CMK (cell line): ENCODE measurements around the gene PLCH1.

Source experiments
- DNase-seq: peaks from one replicate; pipeline ENCODE4 v3.0.0-alpha.2; 2010; ENCODE audit warnings: low read depth

PLCH1 gene

GRCh38 chr3:155377071-155377470 is 367.8 kb downstream of the PLCH1 start:
- DNase-seq: no peak

DNA sequence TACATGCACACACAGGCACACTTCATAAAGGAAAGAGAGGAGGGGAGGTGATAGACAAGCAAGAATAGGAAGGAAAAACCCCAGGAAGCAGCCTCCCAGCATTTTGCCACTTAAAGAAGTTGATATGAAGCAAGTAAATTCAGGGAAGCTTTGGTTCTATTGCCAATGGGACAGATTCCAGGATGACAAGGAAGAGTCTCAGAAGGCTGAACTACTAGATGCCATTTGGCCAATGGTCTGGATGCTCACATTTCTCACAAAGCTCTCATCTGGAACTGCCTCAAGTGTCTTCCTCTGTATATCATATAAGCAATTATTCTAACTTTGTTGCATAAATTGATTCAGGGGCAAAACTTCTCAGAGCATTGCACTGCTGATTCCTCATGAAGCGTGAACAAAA is 372.6 kb downstream of the PLCH1 start:
- no peak for DNase-seq

GRCh38 chr3:155370764-155371503 is 373.9 kb downstream of the PLCH1 start:
- no peak for DNase-seq

GRCh38 chr3:155370198-155370597 is 374.7 kb downstream of the PLCH1 start:
- no peak for DNase-seq

- DNase-seq: no peak
These were observed 375.1 kb downstream of the PLCH1 start for GRCh38 chr3:155369735-155370134.

- no peak for DNase-seq
These were observed 375.6 kb downstream of the PLCH1 start for GRCh38 chr3:155369244-155369643.

GRCh38 chr3:155368786-155369185 is 376.1 kb downstream of the PLCH1 start:
- no peak for DNase-seq

DNA sequence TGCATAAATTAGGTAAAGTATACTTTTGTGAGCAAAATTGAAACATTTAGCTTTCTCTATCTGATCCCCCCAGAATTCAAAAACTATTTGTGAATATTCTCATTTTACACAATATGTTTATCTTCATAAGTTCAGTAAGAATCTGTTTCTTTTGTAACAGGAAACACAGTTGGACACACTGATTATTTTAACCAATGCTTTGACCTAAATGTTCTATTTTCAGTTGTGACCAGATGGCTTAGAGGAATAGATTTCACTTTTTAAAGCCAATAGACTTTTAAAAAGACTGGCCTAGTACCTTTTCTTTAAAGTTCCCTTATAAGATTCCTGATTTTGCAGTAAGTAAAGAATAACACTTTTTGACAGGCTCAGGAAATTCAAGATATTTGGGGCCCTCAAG is 377.4 kb downstream of the PLCH1 start:
- no peak for DNase-seq

DNA sequence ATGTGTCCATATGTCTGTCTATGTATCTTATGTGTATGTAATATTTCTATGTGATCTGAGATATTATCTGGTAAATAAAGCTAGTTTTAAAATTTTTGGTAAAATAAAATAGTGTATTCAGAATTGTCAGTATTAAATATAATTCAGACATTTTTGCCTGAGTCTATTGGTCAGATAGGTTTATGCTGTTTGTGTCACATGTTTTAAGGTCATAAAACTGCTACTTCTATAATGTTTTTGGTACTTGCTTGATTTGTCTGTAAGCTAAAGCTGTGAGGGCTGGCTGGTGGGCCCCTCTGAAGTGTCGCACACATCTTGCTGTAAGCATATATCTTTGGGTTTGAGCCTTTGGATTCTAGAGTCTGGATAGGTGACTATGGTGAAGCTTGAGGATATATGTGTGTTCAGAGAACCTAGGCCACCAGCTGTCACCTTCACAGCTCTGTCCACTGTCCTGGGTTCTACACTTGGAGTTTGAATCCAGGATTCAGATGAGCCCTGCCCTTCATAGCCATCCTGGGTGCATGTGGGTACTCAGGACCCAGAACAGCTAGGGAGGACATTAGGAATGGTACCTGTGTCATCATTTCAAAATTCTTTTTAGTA is 379.6 kb downstream of the PLCH1 start:
- no peak for DNase-seq

DNA sequence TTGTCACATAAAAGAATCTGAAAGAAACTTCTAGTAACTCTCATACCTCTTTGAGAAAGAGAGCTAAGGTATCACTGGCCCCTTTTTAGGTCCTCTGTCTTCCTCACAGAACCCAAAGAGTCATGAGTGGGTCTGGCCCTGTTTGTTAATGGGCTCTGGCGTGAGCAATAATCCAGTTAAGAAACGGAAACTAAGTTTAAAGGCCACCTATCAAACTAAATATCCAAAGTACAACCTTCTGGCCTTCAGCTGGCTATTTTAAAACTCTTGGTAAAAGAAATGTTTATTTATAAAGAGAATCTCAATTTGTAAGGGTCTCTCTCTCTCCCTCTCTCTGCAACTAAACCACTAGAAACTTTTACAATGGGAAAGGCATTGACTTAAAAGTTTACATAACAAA is 380.4 kb downstream of the PLCH1 start:
- DNase-seq: no peak

DNA sequence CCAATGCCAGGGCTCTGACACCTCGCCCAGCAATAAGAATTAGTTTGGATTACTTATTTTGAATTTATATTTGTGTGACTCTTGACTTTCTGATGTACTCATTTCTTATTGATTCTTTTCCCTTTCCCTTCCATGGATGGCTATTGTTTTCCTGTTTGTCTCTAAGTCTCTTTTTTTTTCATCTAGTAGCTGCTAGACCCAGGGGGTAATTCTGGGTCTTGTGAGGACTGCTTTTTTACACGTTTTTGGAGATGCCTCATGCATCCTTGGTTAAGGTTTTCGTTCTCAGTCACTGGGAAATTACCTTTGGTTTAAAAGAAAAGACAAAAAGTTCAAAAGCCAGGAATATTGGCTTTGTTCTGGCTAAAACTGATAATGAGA is 381.2 kb downstream of the PLCH1 start:
- no peak for DNase-seq

DNA sequence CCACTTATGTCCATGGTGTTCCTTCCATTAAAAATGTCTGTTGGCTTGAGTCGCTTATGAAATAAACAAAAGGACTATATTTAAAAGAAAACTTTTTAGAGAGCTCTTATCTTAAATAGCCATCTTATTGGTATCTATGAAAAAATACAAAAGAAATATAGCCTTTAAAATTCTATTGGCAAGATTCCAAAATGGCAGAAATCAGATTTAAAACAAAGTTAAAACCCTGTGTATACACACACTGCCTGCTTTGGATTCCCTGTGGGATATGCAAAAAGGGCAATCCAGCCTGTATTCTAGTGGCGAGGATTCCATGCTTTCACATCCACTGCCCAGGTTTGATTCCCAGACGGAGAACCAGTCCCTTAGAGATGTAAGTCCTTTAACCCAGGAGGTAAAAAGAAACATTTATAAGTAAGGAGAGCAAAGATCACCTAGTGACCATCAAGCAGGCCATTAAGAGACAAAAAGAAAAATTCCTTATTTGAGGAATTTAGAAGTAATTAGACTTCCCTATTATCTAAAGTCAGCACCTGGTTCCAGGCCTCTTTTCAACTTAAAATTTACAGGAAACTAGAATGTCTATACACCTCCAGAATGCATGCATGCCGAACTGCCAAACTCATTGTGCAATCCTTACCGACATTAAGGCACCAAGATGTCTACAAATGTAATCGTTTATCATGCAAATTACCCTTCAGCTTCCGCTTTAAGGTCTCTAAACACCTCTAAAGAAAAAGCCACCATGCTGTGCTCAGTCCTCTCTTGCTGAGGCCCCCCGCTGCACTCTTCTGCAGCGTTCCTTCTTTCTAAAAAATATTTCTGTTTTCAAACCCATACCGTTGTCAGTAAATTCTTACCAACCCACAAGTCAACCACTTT is 381.8 kb downstream of the PLCH1 start:
- no peak for DNase-seq

DNA sequence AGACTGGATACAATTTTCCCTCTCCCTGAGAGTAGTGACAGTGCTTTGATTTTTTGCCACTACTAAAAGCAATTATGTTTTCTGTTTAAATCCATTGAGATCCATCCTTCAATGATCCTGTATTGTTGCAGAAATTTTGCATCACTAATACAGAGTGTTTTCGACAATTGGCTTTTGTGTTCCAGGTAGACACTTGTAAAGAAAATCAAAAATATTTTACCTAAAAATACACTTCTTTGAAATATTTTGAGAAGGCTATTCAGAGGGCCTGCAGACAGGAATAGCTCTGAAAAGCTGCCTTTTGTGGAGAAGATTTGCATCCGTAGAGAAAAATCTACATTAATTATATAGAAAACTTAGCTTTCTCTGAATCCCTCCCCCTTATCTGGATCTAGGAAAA is 384.6 kb downstream of the PLCH1 start:
- DNase-seq: no peak

DNA sequence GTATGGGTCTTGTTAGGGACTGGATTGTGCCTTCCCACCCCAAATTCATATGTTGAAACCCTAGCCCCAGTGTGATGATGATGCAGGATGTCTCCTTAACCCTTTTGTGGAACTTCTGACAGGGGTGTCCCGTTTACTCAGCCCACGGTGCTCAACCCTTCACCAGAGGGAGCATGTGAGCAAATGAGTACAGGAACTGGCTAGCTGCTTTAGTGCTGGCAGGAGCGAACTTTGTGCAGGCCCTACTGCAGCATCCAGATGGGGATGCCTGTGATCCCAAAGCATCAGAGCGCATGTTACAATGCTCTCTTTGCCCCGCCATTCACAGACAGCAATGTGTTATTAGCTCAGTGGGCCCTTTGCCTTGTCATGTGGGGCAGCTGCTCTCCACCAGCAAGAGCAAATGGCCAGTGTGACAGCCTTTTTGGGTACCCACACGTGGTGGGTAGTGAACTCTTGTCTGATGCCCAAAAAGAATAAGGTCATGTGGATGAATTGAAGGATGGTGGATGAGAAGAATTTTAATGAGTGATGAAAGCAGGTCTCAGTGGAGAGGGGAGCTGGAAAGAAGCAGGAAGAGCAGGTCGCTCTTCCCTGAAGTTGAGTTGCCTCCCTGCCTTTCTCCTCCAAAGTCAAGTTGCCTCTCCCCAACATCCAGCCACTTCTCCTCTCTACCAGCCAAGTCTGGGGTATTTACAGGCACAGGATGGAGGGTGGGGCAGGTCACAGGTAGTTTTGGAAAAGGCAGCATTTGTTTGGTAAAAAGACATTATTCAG is 388.1 kb downstream of the PLCH1 start:
- DNase-seq: no peak

DNA sequence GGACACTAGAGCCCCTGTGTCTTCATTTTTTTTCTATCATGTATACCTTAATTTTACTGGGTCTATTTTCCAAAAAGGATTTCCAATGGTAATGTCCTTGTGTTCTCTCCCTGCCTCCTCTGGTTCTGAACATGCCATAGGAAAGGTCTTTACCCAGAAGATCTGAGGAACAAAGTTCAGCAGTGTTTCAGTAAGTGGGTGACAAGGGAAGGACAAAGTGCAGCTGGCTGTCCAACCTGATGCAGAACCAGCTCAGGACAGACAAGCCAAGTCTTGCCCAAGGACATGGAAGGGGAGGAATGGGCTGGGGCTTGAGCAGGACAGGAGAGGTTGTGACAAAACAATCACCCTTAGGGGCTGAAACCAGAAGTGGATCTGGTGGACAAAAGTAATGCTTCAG is 390.2 kb downstream of the PLCH1 start:
- DNase-seq: no peak

GRCh38 chr3:155352900-155353490 is 391.9 kb downstream of the PLCH1 start:
- no peak for DNase-seq

DNA sequence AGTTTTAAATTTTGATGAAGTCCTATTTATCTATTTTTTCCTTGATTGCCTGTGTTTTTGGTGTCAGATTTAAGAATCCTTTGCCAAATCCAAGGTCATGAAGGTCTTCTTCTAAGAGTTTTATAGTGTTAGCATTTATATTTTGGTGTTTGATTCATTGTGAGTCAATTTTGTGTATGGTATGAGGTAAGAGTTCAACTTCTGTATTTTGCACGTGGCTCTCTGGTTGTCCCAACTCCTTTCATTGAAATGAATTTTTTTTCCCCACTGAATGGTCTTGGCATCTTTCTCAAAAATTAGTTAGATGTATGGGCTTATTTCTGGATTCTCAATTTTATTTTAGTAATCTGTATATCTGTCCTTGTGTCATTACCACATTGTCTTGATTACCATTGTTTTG is 394.3 kb downstream of the PLCH1 start:
- no peak for DNase-seq

DNA sequence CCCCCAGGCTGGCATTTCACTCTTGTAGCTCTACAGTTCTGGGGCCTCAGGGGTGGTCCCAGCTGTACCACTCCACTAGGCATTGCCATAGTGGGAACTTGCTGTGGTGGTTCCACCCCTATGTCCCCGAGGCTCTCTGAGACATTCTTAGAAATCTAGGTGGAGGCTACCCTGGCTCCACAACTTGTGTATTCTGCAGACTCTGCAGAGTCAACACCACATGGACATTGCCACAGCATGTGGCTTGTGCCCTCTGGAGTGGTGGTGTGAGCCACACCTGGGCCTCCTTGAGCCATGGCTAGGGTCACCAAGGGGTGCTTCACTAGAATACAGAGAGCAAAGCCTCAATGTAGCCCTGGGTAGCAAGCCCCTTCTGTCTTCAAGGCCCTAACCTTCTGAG is 397.0 kb downstream of the PLCH1 start:
- no peak for DNase-seq

DNA sequence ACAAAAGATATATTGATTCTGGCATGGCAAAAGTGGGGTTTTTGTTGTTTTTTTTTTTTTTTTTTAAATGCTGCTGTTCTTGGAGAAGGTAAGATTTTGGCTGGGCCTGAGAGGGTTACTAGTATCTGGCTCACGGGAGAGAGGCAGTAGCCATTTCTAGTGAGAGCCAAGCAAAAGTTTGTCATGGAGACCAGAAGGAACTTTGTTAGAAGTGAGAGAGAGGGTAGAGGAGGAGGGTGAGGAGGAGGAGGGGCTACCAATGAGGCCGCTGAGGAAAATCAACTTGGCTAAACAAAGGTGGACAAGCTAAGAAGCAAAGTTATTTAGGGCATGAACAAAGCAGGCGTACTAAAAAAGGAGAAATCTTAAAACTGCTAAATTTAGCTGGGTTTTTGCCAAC is 402.5 kb downstream of the PLCH1 start:
- DNase-seq: no peak

GRCh38 chr3:155339052-155339451 is 405.8 kb downstream of the PLCH1 start:
- DNase-seq: no peak

DNA sequence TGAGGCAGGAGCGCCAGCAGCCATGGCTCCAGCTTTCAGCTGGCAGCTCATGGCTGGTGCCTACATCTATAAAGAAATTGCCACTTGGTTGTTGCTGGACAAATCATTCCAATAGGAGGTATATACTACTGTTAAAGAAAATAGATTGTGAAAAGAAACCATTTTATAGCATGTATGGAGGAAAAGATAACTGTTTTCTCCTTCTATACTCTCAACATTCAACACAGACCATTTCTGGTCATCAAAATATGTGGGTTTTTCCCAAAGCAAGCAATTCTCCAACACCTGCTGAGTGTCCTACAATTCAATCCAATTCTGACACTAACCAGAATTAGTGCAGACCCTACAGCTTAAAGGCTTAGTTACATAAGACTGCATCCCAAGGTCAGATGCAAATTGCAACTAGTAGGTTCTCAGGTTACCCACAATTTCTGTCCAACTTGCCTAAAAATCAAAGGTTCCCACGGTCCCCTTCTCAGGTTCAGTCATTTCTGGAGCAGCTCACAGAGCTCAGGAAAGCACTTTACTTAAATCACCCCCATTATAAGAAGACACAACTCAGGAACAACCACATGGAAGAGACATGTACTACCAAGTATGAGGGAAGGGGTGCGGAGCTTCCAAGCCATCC is 409.0 kb downstream of the PLCH1 start:
- no peak for DNase-seq
